ENCODE data around the gene GPR25. TPM values are rescaled to one million over a fixed set of nuclear protein-coding genes. Genes with fewer than 3 reads are reported as not detected.
A peak's percentile ranks its signal among the peaks of the same experiment; 100 is the strongest.

Gene GPR25
- total RNA-seq, 1 donor from 2014 or later, result 0.32 TPM

- peak; percentile 6 for ATAC-seq
These were observed 1.1 kb downstream of the GPR25 start for GRCh38 chr1:200873671-200874397.

GRCh38 chr1:200874694-200875093 is 1.9 kb downstream of the GPR25 start:
- no peak for ATAC-seq

- ATAC-seq, result no peak
These were observed 2.6 kb downstream of the GPR25 start for GRCh38 chr1:200875416-200875815.

DNA sequence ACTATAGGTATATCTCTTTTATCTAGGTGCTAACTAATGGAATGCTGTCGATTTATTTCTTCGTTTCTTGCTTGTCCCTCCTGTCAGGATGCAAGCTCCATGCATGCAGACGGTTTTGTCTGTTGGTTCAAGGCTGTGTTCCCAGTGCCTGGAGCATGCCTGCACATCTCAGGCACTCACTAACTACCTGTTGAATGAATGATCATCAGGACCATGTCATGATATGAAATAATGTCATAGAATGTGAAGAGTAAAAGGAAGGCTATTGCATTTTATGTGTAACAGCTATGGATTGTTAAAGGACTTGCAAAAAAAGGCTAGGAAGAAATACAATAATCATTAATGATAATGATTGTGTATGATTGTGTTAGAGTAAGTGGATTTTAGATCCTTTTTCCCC is 4.2 kb downstream of the GPR25 start:
- no peak for ATAC-seq

DNA sequence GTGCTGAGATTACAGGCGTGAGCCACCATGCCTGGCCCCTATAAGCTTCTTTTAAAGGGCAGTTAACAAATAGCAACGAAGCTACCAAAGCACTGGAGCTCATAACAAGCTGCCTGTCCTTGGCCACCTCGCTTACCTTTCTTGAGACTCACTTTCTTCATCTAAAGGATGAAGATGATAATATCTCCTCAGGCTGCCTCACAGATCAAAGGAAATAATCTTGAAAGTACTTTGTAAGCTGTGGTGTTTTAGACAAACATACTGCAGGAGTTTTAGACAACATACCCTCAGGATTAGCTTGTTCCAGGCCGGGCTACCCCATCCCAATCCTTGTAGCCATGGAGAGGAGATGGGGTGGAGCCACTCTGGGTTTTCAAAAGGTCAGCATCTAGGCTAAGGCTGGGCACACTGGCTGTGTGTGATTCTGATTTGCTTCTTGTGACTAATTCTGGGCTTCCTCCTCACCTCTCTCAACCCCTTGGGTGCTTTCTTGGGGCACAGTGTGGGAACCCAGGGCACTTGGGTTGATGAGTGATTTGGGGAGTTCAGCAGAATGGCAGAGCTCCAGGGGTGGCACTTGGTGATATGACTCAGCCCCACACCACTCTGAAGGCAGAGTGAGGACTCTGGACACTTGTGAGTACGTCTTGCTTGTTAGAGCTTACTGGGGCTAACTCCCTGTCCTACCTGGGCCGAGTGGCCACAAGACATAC is 5.2 kb downstream of the GPR25 start:
- peak; percentile 49 for ATAC-seq

GRCh38 chr1:200880212-200880611 is 7.4 kb downstream of the GPR25 start:
- ATAC-seq, result no peak

DNA sequence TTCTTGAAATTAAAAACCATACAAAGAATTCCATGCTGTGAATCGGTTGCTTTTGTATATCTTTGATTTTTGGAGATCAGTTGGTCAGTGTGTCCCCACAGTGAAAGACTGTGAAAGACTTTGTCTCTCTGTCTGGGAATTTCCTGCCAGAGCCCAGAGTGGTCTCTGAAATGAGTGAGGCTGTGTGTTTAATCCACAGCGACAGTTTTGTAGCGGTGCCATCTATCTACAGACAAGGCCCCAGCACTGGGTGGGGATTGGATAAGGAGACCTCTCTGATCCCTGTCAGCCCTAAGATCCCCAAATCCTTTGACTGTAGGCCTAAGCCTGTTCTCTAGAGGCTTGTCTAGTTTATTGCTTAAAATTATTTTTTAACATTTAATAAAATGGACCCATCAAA is 10.3 kb downstream of the GPR25 start:
- no peak for ATAC-seq

- no peak for ATAC-seq
These were observed 13.0 kb downstream of the GPR25 start for GRCh38 chr1:200885623-200886402.

- ATAC-seq, result no peak
These were observed 13.8 kb downstream of the GPR25 start for GRCh38 chr1:200886594-200886993.

DNA sequence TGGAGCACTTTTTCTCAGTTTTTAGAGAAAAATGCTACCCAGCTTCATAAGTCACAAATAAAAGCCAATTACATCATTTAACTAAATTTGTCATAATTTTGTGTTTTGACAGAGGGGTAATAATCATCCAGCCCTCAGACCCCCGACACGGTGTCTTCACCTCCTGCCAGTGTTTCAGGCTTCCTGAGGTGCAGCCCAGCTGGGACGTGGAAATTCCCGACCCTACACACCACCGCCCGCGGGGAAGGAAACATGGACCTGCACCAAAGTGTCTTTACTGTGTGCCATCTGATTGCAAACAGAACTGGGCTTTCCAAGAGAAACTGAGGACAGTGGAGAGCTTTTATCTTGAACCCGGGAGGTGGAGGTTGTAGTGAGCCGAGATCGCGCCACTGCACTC is 14.3 kb downstream of the GPR25 start:
- no peak for ATAC-seq

GRCh38 chr1:200887772-200888348 is 15.1 kb downstream of the GPR25 start:
- ATAC-seq, result no peak

DNA sequence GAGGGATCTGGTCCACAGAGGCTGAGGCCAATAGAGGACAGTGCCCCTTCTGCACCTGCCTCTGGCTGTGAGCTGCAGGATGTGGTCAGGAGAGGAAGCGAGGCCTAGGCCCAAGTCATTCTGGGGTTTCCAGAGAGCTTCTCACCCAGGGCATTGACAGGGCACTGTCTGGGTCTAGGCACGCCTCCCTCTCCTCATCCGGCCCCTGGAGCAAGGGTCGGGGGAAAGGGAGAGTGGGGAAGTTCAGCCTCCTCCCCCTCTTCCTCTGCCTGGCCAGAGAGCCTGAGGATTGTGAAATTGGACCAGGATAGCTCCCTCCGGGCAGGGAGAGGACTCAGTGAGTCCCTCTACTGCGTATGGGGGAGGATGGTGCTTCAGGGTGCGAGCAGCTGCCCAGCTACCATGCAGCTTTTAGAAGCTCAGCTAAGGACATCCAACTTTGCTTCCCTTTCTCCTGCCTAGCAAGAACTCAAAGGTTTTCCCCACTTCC is 15.6 kb downstream of the GPR25 start:
- peak; percentile 63 for ATAC-seq

DNA sequence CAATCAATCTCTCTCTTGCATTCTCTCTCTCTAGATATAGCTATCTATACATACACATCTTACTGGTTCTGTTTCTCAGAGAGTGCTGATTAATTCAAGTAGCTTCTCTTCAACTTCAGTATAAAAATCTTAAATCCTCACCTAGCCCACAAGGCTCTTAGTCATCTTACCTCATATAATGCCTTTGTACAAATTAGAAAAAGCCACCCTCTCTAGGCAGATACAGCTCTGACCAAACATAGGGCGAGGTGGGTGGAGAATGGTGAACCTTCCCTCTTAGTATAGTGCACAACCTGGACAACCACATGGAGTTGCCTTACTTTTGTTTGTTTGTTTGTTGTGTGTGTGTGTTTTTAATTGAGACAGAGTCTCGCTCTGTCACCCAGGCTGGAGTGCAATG is 16.8 kb downstream of the GPR25 start:
- ATAC-seq, result peak; percentile 44

DNA sequence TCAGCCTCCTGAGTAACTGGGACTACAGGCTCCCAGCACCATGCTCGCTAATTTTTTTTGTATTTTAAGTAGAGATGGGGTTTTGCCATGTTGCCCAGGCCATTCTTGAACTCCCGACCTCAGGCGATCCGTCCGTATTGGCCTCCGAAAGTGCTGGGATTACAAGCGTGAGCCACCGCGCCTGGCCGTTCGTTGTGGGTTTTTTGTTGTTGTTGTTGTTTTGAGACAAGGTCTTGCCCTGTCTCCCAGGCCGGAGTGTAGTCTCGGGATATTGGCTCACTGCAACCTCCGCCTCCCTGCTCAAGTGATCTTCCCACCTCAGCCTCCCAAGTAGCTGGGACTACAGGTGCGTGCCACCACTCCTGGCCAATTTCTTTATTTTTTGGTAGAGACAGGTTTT is 17.2 kb downstream of the GPR25 start:
- no peak for ATAC-seq

DNA sequence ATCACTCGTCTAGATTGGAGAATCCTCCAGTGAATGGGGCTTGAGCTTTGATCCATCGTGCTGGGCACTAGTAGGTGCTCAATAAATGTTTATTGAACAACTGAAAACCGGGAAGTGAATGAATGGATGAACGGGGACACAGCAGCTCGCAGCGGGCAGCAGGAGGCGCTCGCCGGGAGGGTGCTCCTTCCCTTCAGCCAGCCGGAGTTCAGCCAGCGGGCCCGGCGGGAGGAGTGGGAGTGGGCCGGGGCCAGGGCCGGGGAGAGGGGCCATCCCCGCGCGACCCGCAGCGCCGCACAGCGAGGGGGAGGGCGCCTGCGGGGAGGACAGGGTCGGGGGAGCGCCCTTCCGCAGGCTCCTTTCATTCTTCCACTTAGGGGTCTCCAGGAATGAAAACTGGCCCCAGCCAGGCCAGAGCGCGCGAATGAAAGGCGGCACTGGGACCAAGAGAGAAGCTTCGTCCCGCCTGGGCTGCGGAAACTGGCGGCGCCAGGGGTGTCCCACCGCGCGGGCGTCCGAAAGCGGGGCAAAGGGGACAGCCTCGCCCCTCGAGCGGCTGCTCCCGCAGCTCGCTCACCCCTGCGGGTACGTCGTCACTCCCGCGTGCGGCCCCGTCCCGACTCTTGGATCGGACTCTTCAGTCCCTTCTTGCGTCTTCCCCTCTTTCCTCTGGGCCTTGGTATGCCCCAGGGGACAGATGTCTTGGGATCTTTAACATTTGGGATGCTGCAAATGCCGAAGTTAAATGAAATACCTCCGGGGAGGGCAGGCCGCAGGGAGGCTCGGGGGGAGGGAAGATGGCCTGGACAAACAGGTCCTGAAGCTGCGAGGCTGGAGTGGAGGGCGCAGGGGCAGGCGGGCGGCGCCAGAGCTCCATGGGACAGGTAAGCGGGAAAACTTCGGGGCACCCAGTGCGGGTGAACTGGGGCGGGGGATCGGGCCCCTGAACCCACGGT is 18.3 kb downstream of the GPR25 start:
- ATAC-seq, result peak; percentile 9

GRCh38 chr1:200891774-200892157 is 19.0 kb downstream of the GPR25 start:
- no peak for ATAC-seq

DNA sequence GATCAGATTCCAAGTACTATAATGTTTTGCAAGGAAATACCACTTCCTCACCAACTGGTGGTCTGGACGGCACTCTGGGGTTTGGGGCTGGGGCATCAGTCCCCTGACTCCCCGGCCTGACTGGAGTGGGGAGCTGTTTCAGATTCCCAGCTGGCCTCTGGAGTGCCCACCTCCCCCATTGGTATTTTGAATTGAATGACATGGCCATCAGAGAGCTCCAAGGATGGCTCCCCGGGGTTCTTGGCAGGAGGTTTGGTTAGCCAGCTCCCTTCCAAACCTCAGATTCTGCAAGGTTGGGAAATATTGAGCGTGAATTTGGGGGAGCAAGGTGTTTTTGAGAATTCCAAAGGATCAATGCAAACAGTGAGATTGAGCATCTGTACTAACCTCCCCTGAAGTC is 19.8 kb downstream of the GPR25 start:
- ATAC-seq, result no peak

GRCh38 chr1:200892958-200893357 is 20.2 kb downstream of the GPR25 start:
- no peak for ATAC-seq

- peak; percentile 2 for ATAC-seq
These were observed 20.7 kb downstream of the GPR25 start for GRCh38 chr1:200893411-200893901.

- peak; percentile 85 for ATAC-seq
These were observed 22.1 kb downstream of the GPR25 start, which contains the start of gene INAVA for GRCh38 chr1:200894712-200895442. TSS of gene INAVA (plus strand) at chr1:200894900. CDS start at chr1:200898401, 3,501 bp downstream.

DNA sequence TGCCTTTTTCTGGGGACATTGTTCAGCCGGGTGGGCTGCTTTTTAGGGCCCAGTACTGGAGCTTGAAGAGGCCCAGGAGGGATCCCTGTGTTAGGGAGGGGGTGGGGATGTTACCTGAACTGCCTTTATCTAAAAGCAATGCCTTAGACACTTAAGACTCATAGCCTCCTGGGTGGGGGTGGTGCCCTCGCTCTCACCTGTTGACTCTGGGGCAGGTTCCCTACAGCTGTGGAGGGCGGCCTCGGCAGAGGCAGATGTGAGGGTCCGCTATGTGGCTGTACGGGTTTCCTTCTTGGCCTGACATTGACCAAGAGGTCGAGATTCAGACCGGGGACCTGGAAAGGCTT is 22.6 kb downstream of the GPR25 start:
- ATAC-seq, result peak; percentile 11

Measured in esophagus mucosa (tissue), 1 donor.